ENCODE data around the gene NSUN7.

NSUN7 gene

DNA sequence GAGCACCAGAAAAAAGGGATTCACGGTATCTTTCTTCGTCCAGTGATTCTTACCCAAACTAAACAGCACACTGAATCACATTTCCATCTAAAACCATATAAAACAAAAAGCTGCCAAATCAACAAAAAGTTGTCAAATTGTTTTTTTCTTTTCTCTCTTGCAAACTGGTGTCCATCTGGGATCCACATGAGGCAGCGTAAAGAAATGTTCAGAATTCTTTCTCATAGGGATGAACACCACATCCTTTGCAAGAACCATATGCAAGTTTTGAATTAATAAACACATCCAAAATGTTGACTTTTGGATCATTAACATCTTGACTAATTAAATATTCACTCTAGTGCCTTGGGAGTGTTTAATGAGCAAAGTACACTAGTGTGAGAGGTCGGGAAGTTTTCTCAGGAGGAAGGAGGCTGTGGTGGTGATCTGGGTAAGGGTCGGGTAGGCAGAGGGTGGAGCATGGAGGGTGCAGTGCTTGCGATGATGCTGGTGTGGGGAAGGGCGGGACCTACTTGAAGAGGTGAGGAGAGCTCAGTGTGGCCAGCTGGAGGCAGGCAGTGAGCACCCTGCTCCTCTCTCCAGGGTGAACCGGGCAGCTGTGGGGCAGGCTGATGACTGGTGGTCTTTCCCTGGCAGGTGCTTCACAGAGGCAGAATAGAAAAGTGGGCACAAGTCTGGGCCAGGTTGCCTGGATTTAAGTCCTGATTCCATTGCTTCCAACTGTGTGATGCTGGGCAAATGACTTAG, 72.8 kb downstream of the NSUN7 start:
- TF ChIP-seq GATA3 (IDR thresholded peaks at IDR 0.05; ENCODE audit: low read depth, low read length) (no peak), GATA2 (IDR thresholded peaks at IDR 0.05; ENCODE audit: low read depth, low read length) (no peak)

DNA sequence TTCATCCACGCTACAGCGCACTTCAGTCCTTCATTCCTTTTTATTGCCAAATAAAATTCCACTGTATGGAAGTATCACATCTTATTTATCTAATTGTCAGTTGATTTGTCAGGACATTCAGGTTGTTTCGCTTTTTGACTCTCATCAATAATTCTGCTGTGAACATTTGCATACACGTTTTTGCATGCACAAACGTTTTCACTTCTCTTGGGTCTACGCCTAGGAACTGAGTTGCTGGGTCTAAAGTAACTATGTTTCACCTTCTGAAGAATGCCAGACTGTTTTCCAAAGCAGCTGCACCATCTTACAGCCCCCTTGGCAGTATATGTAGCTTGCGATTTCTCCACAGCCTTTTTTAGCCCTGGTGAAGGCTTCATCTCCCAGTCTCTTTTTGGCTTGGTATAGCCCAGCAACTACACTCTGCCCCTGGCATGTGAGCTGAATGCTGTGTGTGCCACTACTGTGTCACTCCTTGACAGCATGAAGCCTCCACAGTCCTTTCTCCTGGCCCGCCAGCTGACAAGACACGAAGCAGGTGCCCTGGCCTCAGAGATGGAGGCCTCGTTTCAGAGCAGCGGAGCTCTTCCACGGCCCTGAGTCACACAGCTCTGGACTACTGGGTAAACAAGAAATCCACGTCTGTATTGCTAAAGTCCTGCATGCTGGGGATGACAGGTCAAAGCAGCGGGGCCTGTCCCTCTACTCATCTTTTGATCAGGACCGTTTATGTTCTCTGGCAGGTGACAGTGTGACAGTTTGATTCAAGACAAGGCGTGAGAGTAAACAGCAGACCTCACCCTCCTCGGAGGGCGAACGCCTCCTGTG, 75.5 kb downstream of the NSUN7 start:
- TF ChIP-seq GATA2 (IDR thresholded peaks at IDR 0.05; ENCODE audit: low read depth, low read length), result no peak
- TF ChIP-seq GATA3 (IDR thresholded peaks at IDR 0.05; ENCODE audit: low read depth, low read length), result no peak

- no peak for TF ChIP-seq GATA2 (IDR thresholded peaks at IDR 0.05; ENCODE audit: low read depth, low read length)
Observed at GRCh38 chr4:40826821-40827220, 77.1 kb downstream of the NSUN7 start.

DNA sequence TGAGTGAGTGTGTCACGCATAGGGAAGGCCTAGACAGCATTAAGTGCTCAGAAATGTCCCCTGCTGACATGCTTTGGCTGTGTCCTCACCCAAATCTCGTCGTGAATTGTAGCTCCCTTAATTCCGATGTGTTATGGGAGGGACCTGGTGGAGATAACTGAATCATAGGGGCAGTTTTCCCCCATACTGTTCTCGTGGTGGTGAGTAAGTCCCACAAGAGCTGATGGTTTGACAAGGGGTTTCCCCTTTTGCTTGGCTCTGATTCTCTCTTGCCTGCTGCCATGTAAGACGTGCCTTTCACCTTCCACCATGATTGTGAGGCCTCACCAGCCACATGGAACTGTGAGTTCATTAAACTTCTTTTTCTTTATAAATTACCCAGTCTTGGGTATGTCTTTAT, 78.0 kb downstream of the NSUN7 start:
- TF ChIP-seq GATA3 (IDR thresholded peaks at IDR 0.05; ENCODE audit: low read depth, low read length), result no peak
- TF ChIP-seq GATA2 (IDR thresholded peaks at IDR 0.05; ENCODE audit: low read depth, low read length), result no peak

- TF ChIP-seq GATA3 (IDR thresholded peaks at IDR 0.05; ENCODE audit: low read depth, low read length) (no peak), GATA2 (IDR thresholded peaks at IDR 0.05; ENCODE audit: low read depth, low read length) (no peak)
Observed at GRCh38 chr4:40828661-40829060, 78.9 kb downstream of the NSUN7 start.

DNA sequence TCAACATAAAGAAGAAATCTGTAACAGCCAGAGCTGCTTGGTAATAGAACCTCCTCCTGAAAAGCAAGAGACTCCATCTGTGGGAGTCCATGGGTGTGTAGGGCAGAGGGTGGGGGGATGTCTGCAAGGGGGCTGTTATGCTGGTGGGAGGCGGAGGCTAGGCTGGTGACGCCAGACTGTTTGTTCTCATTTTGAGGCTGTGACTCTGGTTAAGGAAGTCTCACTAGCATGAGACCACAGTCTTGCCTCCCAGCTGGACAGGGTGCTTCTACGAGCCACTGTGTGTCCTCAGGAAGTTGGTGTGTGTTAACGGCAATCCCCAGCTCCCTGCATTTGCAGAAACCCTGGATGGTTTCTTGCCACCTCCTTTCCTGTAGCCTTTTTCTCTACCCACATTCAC, 79.8 kb downstream of the NSUN7 start:
- TF ChIP-seq GATA3 (IDR thresholded peaks at IDR 0.05; ENCODE audit: low read depth, low read length) (no peak), GATA2 (IDR thresholded peaks at IDR 0.05; ENCODE audit: low read depth, low read length) (no peak)

- no peak for TF ChIP-seq GATA2 (IDR thresholded peaks at IDR 0.05; ENCODE audit: low read depth, low read length)
- TF ChIP-seq GATA3 (IDR thresholded peaks at IDR 0.05; ENCODE audit: low read depth, low read length), result no peak
Observed at GRCh38 chr4:40831146-40831907, 81.6 kb downstream of the NSUN7 start.

- TF ChIP-seq GATA2 (IDR thresholded peaks at IDR 0.05; ENCODE audit: low read depth, low read length), result no peak
- no peak for TF ChIP-seq GATA3 (IDR thresholded peaks at IDR 0.05; ENCODE audit: low read depth, low read length)
Observed at GRCh38 chr4:40832175-40832574, 82.4 kb downstream of the NSUN7 start.

- no peak for TF ChIP-seq GATA3 (IDR thresholded peaks at IDR 0.05; ENCODE audit: low read depth, low read length)
Observed at GRCh38 chr4:40833212-40833611, 83.5 kb downstream of the NSUN7 start.

- TF ChIP-seq GATA3 (IDR thresholded peaks at IDR 0.05; ENCODE audit: low read depth, low read length) (no peak), GATA2 (IDR thresholded peaks at IDR 0.05; ENCODE audit: low read depth, low read length) (no peak)
Observed at GRCh38 chr4:40837094-40837870, 87.5 kb downstream of the NSUN7 start.

DNA sequence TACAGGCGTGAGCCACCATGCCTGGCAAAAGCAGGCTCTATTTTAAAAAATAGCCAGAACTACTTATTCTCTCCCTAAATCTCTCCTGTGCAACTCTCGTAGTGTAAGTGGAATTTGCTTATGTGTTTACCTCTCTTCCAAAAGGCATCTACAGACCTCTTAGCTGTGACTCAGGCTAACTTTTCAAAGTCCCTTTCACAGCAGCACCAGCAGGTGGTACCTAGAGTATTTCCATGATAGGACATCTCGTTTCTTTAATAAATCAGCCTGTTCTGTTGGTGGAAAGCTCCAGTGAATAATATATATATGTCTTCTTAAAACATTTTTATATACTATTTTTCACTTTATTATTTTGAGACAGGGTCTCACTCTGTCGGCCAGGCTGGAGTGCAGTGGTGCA, 89.0 kb downstream of the NSUN7 start:
- TF ChIP-seq GATA3 (IDR thresholded peaks at IDR 0.05; ENCODE audit: low read depth, low read length) (no peak), GATA2 (IDR thresholded peaks at IDR 0.05; ENCODE audit: low read depth, low read length) (no peak)

- TF ChIP-seq GATA3 (IDR thresholded peaks at IDR 0.05; ENCODE audit: low read depth, low read length), result no peak
- TF ChIP-seq GATA2 (IDR thresholded peaks at IDR 0.05; ENCODE audit: low read depth, low read length), result no peak
Observed at GRCh38 chr4:40840255-40840984, 90.7 kb downstream of the NSUN7 start.

DNA sequence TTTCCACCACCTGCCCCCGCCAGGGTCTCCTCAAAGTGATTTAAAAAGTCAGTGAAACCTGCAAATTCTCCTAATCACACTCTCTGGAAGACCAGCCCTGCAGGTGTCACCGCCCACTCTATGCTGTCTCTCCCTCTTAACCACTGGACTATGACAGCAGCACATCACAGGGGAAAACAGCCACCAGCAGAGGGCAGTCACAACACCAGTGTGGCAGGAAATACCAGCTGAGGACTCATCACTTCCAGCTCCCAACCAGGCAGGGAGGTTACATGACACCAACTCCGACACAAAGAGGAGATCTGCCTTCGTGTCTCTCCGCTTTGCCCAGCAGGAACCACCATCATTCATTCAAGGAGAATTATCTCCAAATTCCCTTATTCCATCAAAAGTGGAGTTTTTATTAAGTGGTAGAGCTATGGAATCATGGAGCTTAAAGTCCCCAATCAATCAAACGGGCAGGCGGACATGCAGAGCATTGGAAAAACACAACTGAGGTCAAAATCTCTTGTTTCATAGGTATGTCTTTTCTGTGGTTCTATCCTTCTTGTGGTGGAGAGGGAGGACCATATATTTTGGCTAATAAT, 91.3 kb downstream of the NSUN7 start:
- TF ChIP-seq GATA3 (IDR thresholded peaks at IDR 0.05; ENCODE audit: low read depth, low read length), result no peak
- TF ChIP-seq GATA2 (IDR thresholded peaks at IDR 0.05; ENCODE audit: low read depth, low read length), result no peak
